Mesothelial cell of epicardium (in vitro differentiated cells): Measurements from ENCODE around the gene HIC2. TPM values are rescaled to one million over a fixed set of nuclear protein-coding genes. Genes with fewer than 3 reads are reported as not detected.
A peak's percentile ranks its signal among the peaks of the same experiment; 100 is the strongest.

Experiments used
- DNase-seq, 2 experiments: peaks; one replicate each; pipeline ENCODE4 v3.0.0; 2021; ENCODE audit warnings: low spot score in 2 of 2; ENCODE audit not compliant: unreplicated experiment in 2 of 2
- H3K27ac Mint-ChIP-seq: 2 replicates; pipeline ENCODE4 v1.8.0; 2021; ENCODE audit warnings: mixed read lengths
- H3K27me3 Mint-ChIP-seq: 2 replicates; pipeline ENCODE4 v1.8.0; 2021; ENCODE audit warnings: low read depth, mixed read lengths
- H3K36me3 Mint-ChIP-seq: 2 replicates; pipeline ENCODE4 v1.8.0; 2021; ENCODE audit warnings: mixed read lengths
- H3K4me1 Mint-ChIP-seq: 2 replicates; pipeline ENCODE4 v1.8.0; 2021; ENCODE audit warnings: mixed read lengths
- H3K4me3 Mint-ChIP-seq: 2 replicates; pipeline ENCODE4 v1.8.0; 2021; ENCODE audit warnings: mild to moderate bottlenecking, moderate library complexity, mixed read lengths
- H3K9me3 Mint-ChIP-seq: 2 replicates; pipeline ENCODE4 v1.8.0; 2021; ENCODE audit warnings: mixed read lengths
- CTCF ChIP-seq: fragments of 200-600 bp; sonication (generic); IDR thresholded peaks from one replicate; pipeline ENCODE4 v1.5.0; 2021; ENCODE audit warnings: antibody characterized with exemption; ENCODE audit not compliant: unreplicated experiment
- total RNA-seq: library from RNA; stranded (reverse); gene quantifications from 3 replicates; pipeline ENCODE4 v1.2.1, GENCODE V29; 2021

Gene HIC2
- total RNA-seq, 1 donor from 2014 or later: 26.6 TPM

- no peaks in the 10 kb centered on the region for H3K9me3 Mint-ChIP-seq
- no peak overlapping the region for H3K4me3 Mint-ChIP-seq
- TF ChIP-seq CTCF: no peak
- H3K27ac Mint-ChIP-seq: peak overlapping the region; percentile 25
- peaks cover 5% of the 10 kb centered on the region for H3K4me1 Mint-ChIP-seq
- no peak for DNase-seq
- no peaks in the 10 kb centered on the region for H3K36me3 Mint-ChIP-seq
- H3K27me3 Mint-ChIP-seq: no peaks in the 10 kb centered on the region
Measured at GRCh38 chr22:21443057-21443734, 26.0 kb downstream of the HIC2 start.

GRCh38 chr22:21443735-21444421, 26.7 kb downstream of the HIC2 start:
- Mint-ChIP-seq H3K9me3 (no peaks in the 10 kb centered on the region), H3K4me1 (peaks cover 5% of the 10 kb centered on the region), H3K27me3 (no peaks in the 10 kb centered on the region), H3K27ac (peak overlapping the region; percentile 34), H3K36me3 (no peaks in the 10 kb centered on the region), H3K4me3 (no peak overlapping the region)
- peak in 1 of 2 experiments; percentile 22 for DNase-seq
- no peak for TF ChIP-seq CTCF

- Mint-ChIP-seq H3K4me3 (no peak overlapping the region), H3K36me3 (no peaks in the 10 kb centered on the region), H3K27me3 (no peaks in the 10 kb centered on the region), H3K9me3 (no peaks in the 10 kb centered on the region), H3K27ac (no peak overlapping the region), H3K4me1 (peaks cover 5% of the 10 kb centered on the region)
- DNase-seq: no peak
- no peak for TF ChIP-seq CTCF
Measured at GRCh38 chr22:21444701-21445436, 27.7 kb downstream of the HIC2 start.

- no peaks in the 10 kb centered on the region for H3K9me3 Mint-ChIP-seq
- no peaks in the 10 kb centered on the region for H3K27me3 Mint-ChIP-seq
- no peak for DNase-seq
- no peaks in the 10 kb centered on the region for H3K36me3 Mint-ChIP-seq
- H3K4me1 Mint-ChIP-seq: peaks cover 9% of the 10 kb centered on the region
- H3K27ac Mint-ChIP-seq: no peak overlapping the region
- no peak for TF ChIP-seq CTCF
- no peak overlapping the region for H3K4me3 Mint-ChIP-seq
Measured at GRCh38 chr22:21445437-21446127, 28.4 kb downstream of the HIC2 start.

- no peaks in the 10 kb centered on the region for H3K36me3 Mint-ChIP-seq
- H3K9me3 Mint-ChIP-seq: no peaks in the 10 kb centered on the region
- no peak overlapping the region for H3K4me3 Mint-ChIP-seq
- DNase-seq: no peak
- TF ChIP-seq CTCF: no peak
- no peak overlapping the region for H3K27ac Mint-ChIP-seq
- no peaks in the 10 kb centered on the region for H3K27me3 Mint-ChIP-seq
- H3K4me1 Mint-ChIP-seq: peaks cover 15% of the 10 kb centered on the region
Measured at GRCh38 chr22:21446128-21446826, 29.1 kb downstream of the HIC2 start.
